ENCODE measurements around the gene PRIM1.
"Not testable (repeated sequence)": the region's sequence is repeated elsewhere in the genome, so short reads cannot be mapped to it uniquely, and the experiment has no call there.

PRIM1 gene

DNA sequence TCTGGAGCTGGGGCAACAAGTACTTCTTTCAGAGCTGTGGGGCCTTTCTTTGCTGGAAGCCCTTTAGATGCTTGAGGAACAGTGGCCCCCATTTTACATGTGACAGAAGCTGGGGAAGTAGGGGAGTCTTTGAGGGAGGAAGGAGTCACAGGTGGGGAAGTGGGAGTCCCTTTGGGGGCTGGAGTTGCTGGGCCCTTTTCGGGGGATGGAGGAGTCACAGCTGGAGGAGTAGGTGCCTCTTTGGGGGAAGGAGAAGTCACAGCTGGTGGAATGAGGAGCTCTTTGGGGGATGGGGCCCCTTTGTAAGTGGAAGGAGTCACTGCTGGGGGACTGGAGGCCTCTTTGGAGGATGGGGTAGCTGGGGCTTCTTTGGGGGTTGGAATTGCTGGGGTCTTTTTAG lies 35.7 kb downstream of the PRIM1 start:
- TF ChIP-seq, protein P1, sequence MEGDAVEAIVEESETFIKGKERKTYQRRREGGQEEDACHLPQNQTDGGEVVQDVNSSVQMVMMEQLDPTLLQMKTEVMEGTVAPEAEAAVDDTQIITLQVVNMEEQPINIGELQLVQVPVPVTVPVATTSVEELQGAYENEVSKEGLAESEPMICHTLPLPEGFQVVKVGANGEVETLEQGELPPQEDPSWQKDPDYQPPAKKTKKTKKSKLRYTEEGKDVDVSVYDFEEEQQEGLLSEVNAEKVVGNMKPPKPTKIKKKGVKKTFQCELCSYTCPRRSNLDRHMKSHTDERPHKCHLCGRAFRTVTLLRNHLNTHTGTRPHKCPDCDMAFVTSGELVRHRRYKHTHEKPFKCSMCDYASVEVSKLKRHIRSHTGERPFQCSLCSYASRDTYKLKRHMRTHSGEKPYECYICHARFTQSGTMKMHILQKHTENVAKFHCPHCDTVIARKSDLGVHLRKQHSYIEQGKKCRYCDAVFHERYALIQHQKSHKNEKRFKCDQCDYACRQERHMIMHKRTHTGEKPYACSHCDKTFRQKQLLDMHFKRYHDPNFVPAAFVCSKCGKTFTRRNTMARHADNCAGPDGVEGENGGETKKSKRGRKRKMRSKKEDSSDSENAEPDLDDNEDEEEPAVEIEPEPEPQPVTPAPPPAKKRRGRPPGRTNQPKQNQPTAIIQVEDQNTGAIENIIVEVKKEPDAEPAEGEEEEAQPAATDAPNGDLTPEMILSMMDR (conservative IDR thresholded peaks at IDR 0.05; ENCODE audit: low read depth, low read length): no peak
- no peak for DNase-seq (ENCODE audit: low read depth)
- H3K4me3 ChIP-seq (ENCODE audit: low read depth, low read length): no peak overlapping the region

DNA sequence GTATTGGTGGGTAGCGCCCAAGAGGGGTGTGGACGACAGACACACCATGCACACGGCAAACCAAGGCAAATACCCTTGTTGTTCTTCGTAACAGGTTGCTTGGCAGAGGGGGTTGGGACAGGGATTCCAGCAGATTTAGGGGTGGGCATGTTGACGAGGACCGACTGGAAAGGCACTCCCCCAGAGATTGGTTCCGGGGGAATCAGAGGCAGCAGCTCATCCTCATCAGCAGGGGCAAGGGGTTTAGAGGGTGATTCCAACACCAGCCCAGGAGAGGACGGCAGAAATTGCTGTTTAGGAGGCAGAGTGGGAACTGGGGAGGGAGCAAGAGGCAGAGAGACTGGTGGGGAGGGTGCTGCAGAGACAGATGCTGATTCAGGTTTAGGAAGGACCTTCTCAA lies 36.3 kb downstream of the PRIM1 start:
- H3K4me3 ChIP-seq (ENCODE audit: low read depth, low read length): no peak overlapping the region

DNA sequence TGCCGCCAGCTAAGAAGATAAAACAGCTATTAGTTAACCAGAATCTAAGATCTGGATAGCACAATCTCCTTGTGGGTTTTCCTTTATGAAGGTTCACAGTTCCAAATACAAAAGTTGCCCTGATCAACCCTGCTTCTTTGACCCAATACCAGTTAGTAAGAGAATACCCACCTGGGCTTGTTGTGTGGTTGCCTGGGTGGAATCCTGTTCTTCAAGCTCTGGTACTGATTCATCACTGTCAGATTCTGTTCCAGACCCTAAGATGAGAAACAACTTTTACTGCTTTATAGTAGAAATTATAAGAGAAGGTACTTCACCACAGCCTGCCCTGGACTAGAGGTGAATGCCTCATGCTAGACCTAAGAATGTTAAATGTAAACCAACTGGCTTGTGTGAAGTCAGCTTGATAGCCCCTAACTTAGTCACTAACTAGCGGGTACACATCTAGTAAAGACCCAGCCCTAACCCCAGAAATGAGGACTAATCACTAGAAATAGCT lies 37.6 kb downstream of the PRIM1 start:
- TF ChIP-seq, protein P1 (conservative IDR thresholded peaks at IDR 0.05; ENCODE audit: low read depth, low read length): no peak
- DNase-seq (ENCODE audit: low read depth): no peak
- no peak overlapping the region for H3K4me3 ChIP-seq (ENCODE audit: low read depth, low read length)

More for the DNA sequence above, 36.3 kb downstream of the PRIM1 start:
- no peak for DNase-seq (ENCODE audit: low read depth)
- TF ChIP-seq, protein P1 (conservative IDR thresholded peaks at IDR 0.05; ENCODE audit: low read depth, low read length): no peak

DNA sequence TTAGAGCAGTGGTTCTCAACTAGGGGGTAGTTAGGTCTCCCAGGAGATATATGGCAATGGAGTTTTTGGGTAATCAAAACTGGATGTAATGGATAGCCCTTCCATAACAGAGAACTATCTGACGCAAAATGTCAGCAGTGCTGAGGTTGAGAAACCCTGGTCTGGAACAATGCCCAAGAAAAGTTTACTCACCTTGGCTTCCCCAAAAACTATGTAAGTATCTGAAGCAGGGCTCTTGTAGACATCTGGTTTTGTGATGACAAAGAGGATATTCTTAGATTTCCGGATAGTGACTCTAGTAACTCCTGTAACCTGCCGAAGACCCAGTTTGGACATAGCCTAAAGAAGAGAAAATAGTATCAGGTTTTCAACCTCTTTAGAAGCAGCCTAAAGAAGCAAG lies 38.8 kb downstream of the PRIM1 start:
- TF ChIP-seq, protein P1 (conservative IDR thresholded peaks at IDR 0.05; ENCODE audit: low read depth, low read length): no peak

DNA sequence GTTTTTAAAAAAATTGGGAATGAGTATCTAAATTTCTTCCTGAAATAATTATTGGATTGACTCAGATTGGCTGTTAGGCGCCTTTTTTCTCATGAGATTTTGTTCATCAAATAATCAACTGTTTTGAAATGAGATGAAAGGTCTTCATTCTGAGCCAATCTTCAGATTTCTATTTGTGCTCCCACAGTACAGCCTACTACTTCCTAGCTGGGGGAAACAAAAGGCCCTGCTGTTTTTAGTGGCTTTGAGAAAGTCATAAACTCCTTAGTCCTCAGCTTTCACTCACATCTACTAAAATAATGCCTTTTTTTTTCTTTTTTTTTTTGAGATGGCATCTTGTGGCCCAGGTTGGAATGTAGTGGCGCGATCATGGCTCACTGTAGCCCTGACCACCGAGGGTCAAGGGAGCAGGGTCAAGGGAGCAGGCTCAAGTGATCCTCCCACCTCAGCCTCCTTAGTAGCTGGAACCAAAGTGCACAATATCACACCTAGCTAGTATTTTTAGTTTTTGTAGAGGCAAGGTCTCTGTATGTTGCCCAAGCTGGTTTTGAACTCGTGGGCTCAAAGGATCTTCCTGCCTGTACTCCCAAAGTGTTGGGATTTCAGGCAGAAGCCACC lies 42.3 kb downstream of the PRIM1 start:
- DNase-seq (ENCODE audit: low read depth): no peak
- TF ChIP-seq, protein P1 (conservative IDR thresholded peaks at IDR 0.05; ENCODE audit: low read depth, low read length): no peak
- no peak overlapping the region for H3K4me3 ChIP-seq (ENCODE audit: low read depth, low read length)

More for the DNA sequence above, 38.8 kb downstream of the PRIM1 start:
- no peak overlapping the region for H3K4me3 ChIP-seq (ENCODE audit: low read depth, low read length)
- no peak for DNase-seq (ENCODE audit: low read depth)

DNA sequence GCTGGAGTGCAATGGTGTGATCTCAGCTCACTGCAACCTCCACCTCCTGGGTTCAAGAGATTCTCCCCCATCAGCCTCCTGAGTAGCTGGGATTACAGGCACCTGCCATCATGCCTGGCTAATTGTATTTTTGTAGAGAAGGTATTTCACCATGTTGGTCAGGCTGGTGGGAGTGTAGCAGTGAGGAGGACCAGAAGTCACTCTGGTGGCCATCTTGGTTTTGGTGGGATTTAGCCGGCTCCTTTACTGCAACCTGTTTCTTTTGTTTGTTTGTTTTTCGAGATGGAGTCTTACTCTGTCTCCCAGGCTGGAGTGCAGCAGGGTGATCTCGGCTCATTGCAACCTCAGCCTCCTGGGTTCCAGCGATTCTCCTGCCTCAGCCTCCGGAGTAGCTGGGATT lies 47.6 kb downstream of the PRIM1 start:
- not testable (repeated sequence) for DNase-seq (ENCODE audit: low read depth); H3K4me3 ChIP-seq (ENCODE audit: low read depth, low read length)

DNA sequence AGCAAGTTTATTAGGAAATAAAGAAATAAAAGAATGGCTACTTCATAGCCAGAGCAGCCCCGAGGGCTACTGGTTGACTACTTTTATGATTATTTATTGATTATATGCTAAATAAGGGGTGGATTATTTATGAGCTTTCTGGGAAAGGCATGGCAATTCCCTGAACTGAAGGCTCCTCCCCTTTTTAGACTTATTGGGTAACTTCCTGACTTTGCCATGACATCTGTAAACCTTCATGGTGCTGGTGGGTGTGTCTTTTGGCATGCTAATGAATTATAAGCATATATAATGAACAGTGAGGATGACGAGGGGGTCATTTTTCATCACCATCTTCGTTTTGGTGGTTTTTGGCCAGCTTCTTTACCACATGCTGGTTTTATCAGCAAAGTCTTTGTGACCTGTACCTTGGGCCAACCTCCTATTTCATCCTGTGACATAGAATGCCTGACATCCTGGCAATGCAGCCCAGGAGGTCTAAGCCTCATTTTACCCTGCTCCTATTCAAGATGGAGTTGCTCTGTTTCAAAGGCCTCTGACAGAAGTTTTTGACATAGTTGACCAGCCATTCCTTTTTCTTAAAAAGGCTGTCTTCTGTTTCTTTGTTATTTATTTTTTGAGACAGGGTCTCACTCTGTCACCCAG lies 53.0 kb downstream of the PRIM1 start:
- no peak overlapping the region for H3K4me3 ChIP-seq (ENCODE audit: low read depth, low read length)
- DNase-seq (ENCODE audit: low read depth): no peak
- TF ChIP-seq, protein P1 (conservative IDR thresholded peaks at IDR 0.05; ENCODE audit: low read depth, low read length): no peak
